ELF-1 (cell line): ENCODE results near the gene NSMCE4A.
A peak's percentile ranks its signal among the peaks of the same experiment; 100 is the strongest.
"Not testable (repeated sequence)": the region's sequence is repeated elsewhere in the genome, so short reads cannot be mapped to it uniquely, and the experiment has no call there.

ENCODE experiments used
- DNase-seq: peaks from one replicate; pipeline ENCODE4 v3.0.0-alpha.2; 2016; ENCODE audit warnings: low read depth, low spot score

NSMCE4A gene

GRCh38 chr10:121974535-121975294 is at the start of gene NSMCE4A:
TSS of gene NSMCE4A (minus strand) at chr10:121975217. CDS start at chr10:121975165, 52 bp downstream.
- DNase-seq, result peak; percentile 90

GRCh38 chr10:122023257-122023656 is 48.2 kb upstream of the NSMCE4A start:
- not testable (repeated sequence) for DNase-seq

- no peak for DNase-seq
These were observed 47.3 kb upstream of the NSMCE4A start for GRCh38 chr10:122022276-122022675.

GRCh38 chr10:122021828-122022227 is 46.8 kb upstream of the NSMCE4A start:
- no peak for DNase-seq

GRCh38 chr10:122021379-122021778 is 46.4 kb upstream of the NSMCE4A start:
- no peak for DNase-seq

GRCh38 chr10:122020226-122020625 is 45.2 kb upstream of the NSMCE4A start:
- no peak for DNase-seq

- DNase-seq, result peak; percentile 75
These were observed 44.5 kb upstream of the NSMCE4A start for GRCh38 chr10:122019414-122019975.

- DNase-seq, result no peak
These were observed 44.0 kb upstream of the NSMCE4A start for GRCh38 chr10:122018951-122019413.

- DNase-seq, result no peak
These were observed 43.5 kb upstream of the NSMCE4A start for GRCh38 chr10:122018491-122018890.

GRCh38 chr10:122017926-122018325 is 42.9 kb upstream of the NSMCE4A start:
- not testable (repeated sequence) for DNase-seq

- no peak for DNase-seq
These were observed 39.7 kb upstream of the NSMCE4A start for GRCh38 chr10:122014652-122015248.

GRCh38 chr10:122013311-122013780 is 38.3 kb upstream of the NSMCE4A start:
- DNase-seq, result no peak

GRCh38 chr10:122012731-122013130 is 37.7 kb upstream of the NSMCE4A start:
- no peak for DNase-seq

GRCh38 chr10:122010405-122011050 is 35.5 kb upstream of the NSMCE4A start:
- no peak for DNase-seq

GRCh38 chr10:122007415-122007814 is 32.4 kb upstream of the NSMCE4A start:
- no peak for DNase-seq

- DNase-seq, result no peak
These were observed 26.7 kb upstream of the NSMCE4A start for GRCh38 chr10:122001698-122002097.

- DNase-seq, result no peak
These were observed 24.3 kb upstream of the NSMCE4A start for GRCh38 chr10:121999301-121999700.

GRCh38 chr10:121998462-121998861 is 23.4 kb upstream of the NSMCE4A start:
- no peak for DNase-seq

- DNase-seq, result peak; percentile 46
These were observed 19.5 kb upstream of the NSMCE4A start for GRCh38 chr10:121994429-121994941.

GRCh38 chr10:121991727-121992126 is 16.7 kb upstream of the NSMCE4A start:
- not testable (repeated sequence) for DNase-seq

GRCh38 chr10:121990015-121990677 is 15.1 kb upstream of the NSMCE4A start:
- DNase-seq, result no peak
